DMS153 (cell line): ENCODE data around the gene SNF8.

Source experiments
- DNase-seq: peaks from one replicate; lab custom pipeline; 2025; lab: John Stamatoyannopoulos, UW

SNF8 gene

DNA sequence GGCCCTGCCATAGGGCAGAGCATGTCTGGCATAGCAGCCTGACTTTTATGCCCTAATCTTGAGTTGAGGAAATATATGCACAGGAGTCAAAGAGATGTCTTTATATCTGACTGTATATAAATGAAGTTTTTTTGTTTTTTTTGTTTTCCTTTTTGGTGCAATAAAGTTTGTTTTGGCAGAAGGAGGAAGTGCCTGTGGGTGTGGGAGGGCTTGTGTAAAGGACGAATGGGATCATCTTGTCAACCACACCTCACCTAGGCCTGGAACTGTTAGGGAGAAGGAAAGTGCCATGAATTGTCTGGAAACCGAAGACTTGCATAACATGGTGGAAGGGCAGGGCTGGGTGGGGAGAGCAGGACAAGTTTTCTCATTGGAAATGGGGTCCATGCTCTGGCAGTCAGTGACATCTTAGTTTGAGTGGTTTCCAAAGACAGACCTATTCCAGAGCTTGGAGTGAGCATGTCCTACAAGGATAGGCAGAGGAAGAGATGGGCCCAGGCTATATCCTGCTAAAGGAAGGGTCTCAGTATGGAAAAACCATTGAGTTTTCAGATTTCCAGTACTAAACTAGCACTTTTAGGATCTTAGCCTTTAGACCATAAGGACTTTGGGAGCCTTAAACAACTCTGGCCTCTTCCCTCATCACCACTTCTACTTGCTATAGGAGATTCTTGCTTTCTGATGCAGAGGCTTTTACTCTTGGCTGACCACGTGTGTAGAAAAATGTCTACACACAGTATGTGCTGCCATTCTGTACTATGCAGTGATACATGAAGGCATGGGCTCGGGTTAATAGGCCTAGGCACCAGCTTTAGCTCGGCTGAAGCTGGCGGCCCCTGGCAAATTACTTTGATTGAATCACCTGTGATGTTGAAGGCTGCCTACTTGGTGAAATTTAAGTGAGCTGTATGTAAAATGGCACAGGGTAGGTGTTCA, 15.5 kb downstream of the SNF8 start:
- DNase-seq, result no peak

DNA sequence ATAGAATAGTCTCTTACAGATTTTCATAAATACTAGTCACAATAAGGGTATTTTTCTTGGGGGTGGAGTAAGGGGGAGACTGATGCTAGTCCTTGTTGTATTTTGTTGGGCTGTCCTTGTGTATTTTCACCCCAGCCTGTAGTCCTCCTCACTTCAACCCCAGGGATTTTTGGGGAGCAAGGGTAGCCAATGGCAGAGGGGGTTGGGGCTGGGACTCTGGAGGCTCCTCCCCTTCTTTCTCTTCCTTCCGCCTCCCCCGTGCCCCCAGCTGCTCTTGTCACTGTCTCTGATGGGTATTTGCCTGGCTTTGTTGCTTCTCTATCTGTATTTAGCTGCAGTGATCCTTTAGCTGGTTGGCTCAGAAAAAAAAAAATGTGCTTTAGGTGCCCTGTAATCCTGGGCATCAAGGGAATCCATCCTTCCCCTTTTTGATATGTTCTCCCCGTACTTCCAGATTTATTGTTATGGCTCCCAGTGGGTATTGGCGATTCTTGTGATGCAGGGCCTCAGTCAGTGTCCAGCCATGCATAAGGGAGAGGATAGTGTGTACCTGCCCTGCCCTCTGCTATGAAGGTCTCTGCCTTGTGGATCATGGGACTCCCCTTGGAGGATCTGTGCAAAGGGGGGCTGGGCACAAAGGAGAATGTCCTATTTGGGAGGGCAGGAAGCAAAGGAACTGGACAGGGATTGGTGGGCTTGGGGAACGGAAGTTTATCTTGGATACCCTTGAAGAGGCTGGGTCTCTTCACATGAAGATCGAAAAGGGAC, 16.5 kb downstream of the SNF8 start:
- no peak for DNase-seq

DNA sequence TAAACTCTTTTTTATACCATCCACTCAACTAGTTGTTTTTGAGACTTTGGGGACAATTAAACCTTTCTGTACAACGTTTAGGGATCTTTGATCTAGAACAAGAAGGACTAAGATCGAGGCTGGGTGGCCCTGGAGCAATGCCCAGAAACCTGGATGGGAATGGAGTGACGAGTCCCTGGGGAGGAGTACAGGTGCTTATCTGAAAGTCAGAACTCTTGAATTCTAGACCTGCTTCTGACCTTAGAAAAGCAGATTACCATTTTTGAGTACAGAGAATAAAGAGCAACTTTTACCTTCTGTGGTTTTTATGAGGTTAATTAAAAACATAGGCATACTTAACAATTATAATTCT, 18.7 kb downstream of the SNF8 start:
- DNase-seq, result peak; percentile 1

DNA sequence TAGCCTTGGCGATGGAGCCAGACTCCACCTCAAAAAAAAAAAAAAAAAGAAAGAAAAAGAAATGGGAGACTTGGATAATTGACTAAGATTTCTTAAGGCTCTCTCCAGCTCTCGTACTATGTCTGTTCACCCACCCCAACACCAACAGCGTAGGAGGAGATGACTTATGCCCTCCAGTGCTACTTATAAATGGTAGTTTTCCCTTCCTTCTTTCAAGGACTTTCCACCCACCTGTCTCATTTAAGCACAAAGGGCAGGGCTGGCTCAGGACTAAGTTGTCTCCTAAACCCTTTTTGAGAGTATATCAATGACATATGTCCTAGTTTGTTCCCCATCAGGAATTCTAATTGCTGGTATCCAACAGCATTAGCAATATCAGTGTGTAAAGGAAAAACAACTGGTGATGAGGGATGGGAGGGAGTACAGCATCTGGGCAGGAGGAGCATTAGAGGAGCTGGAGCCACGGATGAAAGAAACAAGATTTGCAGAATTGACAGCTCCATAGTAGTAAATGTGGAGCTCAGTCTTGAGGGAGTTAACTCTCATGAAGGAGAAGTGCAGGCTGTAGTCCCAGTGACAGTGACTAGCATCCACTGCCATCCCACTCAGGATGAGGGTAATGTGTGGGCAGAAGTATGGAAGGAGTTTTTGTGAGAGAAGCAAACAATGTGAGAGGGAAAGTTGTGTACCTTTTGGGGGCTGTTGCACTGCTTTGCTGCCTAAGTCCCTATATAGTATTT, 19.2 kb downstream of the SNF8 start:
- no peak for DNase-seq

DNA sequence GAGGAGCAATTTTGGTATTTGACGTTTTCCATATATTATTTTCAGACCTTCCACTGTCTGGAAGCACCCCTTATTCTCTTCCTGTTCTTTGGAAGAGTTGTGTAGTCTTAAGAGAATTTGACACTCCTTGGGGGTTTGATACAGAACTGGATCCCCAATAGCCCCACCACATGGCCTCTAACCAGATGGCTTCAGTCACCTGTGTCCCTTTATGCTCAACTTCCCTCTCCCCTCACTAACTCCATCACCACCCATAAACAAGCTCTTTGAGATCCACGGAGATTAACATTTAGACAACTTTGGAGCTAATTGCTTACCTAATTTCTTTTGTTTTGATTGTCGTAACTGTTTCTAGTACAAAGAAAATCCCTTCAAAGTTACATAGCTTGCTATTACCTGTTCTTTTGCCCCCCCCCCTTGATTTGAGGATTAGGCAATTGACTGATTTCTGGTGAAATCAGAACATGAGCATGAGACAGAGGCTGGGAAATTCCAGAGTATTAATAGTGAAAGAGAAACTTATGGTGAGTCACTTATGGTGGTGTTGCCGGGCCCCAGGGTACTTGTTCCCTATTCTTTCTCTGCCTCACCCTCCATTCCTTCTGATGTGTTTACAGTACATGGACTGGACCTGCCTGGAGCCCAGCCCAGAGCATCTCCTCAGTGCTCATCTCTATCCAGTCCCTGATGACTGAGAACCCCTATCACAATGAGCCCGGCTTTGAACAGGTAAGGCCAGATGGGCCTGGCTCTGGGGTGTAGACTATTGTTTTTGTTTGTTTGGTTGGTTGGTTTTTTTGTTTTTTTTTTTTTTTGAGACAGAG, 29.0 kb downstream of the SNF8 start:
- DNase-seq, result no peak

DNA sequence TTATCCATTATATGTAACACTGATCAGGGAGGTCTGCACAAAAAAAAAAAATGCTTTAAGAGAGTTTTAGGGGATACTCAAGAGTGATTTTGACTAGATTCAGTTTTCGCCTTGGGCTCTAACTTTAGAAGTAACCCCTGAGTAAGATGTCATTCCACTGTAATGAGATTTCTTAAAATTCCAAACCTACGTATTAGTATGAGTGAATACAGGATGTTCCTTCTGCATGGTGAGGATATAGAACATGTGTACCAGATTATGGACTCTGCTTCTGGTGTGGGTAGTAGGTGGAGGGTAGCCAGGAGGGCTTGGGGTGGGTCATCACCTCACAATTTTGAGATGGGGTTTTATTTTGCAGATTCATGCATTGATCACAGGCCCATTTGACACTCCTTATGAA, 32.2 kb downstream of the SNF8 start:
- no peak for DNase-seq

DNA sequence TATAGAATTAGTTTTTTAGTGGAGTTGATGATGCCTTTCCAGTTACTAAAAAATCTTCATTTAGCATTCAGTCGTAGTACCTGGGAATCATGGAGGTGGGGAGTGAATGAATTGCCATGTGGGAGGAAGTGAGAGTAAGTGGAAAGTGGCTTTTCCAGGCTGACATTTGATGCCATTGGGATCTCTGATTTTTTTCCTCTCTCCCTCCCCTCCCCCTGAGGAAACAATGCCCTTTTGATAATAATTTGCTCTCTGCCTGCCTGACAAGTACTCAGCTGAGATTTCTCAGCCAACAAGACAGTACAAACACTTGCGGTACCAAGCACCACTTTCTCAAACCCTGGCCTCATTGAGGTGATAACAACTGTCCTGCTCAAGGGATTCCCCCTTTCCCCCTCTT, 34.3 kb downstream of the SNF8 start:
- DNase-seq, result no peak

DNA sequence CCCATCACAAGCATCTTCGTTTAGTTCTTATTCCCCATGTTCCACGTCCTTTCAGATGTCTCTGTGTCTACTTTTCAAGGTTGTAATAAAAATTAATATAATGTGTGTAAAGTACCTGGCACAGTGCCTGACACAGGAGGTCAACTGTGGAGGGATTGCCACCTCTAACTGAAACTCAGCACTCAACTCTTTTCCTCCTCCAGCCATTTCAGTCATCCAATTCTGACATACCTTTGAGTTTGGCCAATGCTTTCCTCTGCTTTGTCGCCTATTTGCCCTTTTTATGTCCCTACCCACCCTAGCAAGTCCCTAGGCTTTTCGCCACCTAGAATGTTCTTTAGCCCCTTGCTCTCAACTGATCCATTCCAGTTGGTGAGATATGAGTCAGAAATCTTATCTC, 34.9 kb downstream of the SNF8 start:
- no peak for DNase-seq

DNA sequence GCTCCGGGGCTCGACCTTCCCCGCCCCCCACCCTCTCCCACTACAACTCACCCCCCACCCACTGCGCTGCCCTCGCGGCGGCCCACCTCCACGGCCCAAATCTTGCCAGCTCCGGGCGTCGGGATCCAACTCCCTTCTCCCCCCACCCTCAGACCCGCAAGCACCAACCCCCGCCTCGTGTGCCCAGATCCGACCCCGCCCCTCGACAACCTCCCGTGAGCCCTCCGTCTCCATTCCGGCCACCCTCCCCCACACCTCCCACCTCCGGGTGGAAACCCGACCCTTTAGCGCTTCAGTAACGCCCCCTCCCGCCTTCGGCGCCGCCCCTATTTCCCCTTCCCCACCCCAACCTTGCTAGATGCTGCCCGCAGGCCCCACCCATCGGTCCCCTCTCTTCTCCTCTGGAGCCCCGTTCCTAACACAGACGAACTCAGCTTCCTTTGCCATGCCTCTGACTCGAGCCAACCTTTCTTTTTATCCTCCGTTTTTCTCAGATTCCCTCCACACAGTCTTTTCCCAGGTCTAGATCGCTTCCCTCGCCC, 35.7 kb downstream of the SNF8 start:
- peak; percentile 21 for DNase-seq

DNA sequence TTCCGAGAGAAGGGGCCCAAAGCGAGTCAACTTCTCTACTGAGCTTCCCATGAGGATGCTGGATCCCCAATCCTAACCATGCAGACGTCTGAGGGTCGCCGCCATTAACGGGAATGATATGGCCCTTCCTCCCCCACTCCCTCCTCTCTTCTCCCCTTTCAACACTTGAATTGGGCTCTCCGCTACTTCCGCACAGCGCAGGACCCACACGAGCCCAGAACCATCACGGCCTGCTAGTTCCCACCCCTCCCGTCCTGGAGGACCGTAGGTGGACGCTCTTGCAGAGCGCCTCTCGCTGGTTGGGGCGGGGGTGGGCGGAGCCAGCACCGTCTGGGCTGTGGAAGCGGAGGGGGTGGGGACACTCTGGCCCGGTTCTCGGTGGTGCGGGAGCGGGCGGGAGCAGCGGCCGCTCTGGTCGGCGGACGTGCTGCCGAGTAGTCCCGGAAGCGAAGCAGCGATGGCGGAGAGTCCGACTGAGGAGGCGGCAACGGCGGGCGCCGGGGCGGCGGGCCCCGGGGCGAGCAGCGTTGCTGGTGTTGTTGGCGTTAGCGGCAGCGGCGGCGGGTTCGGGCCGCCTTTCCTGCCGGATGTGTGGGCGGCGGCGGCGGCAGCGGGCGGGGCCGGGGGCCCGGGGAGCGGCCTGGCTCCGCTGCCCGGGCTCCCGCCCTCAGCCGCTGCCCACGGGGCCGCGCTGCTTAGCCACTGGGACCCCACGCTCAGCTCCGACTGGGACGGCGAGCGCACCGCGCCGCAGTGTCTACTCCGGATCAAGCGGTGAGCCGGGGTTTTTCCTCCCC, 36.4 kb downstream of the SNF8 start, which contains the start of gene UBE2Z:
UBE2Z (plus strand) TSS at position 361 of the 797 bp plus-strand sequence; CDS start at position 458, 97 bp downstream.
- peak; percentile 92 for DNase-seq

DNA sequence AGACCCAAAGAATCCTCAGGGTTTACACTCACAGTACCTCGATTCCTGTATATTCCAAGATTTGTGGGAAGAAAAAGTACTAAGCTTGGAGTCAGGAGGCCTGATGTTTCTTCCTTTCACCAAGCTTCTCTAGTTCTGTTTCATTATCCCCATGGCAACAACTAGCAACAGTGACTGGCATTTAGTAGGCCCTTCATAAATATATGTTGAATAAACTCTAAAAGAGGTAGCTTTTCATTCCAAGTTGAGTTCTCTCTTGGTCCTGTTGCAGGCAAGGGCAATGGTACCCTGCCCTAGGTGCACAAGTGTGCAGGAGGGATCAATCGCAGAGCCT, 37.0 kb downstream of the SNF8 start:
- DNase-seq, result no peak

DNA sequence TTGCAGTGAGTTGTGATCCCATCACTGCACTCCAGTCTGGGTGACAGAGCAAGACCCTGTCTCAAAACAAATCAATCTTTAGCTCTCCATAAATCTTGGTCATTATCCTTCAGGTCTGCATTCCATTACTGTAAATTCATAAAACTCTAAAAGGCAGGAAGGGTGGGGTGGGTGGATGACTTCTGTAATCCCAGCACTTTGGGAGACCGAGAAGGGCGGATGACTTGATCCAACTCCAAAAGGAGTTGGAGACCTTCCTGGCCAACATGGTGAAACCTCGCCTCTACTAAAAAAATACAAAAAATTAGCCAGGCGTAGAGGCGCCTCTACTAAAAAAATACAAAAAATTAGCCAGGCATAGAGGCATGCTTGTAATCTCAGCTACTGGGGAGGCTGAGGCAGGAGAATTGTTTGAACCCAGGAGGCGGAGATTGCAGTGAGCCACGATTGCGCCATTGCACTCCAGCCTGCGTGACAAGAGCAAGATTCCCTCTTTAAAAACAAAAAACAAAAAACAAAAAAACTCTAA, 38.6 kb downstream of the SNF8 start:
- DNase-seq, result no peak

DNA sequence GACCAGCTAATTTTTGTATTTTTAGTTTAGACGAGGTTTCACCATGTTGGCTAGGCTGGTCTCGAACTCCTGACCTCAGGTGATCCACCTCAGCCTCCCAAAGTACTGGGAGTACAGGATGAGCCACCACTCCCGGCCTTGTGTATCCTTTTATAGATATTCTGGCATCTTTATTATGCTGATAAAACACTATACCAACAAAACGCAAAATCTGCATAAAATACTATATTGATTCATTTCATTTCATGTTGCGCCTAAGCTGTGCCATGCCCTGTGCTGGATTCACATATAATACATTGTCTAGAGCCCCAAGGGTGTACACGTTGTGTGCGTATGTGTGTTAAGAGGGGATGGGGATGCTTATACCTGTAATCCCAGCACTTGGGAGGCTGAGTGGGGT, 40.2 kb downstream of the SNF8 start:
- DNase-seq, result no peak

DNA sequence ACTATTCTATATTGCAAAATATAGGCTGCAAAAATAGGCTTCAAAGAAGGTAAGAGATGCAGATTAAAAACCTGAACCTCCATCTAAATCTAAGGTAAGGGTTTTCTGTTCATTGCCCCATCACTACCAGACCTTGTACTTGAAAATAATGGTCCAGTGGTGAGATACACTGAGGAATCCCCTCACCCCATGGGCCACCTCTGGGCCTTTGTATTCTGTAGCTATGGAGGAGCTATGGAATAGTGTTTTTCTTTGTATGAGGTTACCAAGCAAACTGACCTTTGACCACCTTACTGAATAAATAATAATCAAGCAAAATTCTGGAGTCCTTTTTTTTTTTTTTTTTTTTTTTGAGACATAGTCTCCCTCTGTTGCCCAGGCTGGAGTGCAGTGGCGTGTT, 41.2 kb downstream of the SNF8 start:
- DNase-seq, result no peak

DNA sequence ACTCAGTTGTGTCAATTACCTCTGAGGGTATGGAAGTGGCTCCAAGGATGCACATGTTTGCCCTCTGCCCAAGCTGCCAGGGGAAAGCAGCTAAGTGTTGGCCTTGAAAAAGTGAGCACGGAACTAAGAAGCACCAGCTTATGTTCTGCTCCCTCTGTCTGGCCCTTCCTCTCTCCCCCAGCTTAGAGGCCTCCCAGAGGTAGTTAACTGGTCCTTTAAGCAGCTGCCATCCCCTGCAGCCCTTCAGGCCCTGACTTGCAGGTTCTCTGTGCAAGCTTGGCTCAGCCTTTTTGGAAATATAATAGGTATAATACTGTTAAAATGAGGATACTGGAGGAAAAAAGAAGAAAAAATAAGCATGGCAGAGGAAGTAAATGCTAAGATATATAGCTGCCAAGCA, 43.4 kb downstream of the SNF8 start:
- DNase-seq, result no peak

DNA sequence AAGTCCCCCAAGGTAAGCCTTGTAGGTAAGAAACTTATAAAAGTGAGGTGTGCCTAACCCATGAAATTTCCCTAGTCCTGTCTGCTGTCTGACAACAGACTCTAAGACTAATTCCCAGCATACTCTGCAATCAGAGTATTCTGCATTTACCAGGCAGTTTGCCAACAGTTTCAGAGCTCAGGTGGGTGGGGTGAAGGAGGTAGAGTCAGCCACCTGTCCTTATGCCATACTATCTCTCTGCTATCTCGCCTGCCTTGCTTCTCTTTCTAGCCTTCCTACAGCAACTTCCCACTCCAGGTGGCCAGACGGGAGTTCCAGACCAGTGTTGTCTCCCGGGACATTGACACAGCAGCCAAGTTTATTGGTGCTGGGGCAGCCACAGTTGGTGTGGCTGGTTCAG, 49.8 kb downstream of the SNF8 start:
- DNase-seq, result no peak

DNA sequence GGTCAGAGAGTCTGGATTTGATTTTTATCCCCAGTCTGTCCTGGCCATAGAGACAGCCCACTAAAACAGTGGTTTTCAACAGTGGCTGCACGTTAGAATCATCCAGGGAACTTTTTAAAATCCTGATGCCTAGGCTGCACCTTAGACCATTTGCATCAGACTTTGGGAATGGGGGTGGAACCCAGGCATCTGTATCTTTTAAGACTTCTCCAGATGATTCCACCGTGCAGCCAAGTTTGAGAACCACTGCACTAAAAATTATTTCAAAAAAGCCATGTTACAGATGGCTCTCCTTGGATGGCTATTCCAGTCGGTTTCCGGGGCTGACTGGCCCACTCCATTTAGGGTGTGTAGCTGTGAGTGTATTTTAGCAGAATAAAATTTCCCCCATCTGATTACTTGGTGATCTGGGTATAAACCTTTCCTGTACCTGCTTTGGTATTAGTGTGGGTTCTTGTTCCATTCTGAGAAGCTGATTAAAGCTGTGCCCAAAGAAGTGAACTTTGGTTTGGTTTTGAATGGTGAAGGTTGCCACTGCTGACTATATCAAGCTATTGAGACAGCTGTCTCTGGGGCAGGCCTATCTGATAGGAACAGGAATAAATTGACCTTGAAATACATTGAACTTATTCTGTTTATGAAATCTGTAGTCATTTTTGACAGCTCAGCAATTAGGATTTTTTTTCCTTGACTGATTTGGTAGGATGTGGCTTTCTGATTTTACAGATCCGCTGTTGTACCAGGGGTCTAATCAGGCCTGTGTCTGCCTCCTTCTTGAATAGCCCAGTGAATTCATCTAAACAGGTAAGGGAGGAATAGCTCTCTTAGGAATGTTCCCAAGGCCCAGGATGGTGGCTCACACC, 50.8 kb downstream of the SNF8 start:
- no peak for DNase-seq

DNA sequence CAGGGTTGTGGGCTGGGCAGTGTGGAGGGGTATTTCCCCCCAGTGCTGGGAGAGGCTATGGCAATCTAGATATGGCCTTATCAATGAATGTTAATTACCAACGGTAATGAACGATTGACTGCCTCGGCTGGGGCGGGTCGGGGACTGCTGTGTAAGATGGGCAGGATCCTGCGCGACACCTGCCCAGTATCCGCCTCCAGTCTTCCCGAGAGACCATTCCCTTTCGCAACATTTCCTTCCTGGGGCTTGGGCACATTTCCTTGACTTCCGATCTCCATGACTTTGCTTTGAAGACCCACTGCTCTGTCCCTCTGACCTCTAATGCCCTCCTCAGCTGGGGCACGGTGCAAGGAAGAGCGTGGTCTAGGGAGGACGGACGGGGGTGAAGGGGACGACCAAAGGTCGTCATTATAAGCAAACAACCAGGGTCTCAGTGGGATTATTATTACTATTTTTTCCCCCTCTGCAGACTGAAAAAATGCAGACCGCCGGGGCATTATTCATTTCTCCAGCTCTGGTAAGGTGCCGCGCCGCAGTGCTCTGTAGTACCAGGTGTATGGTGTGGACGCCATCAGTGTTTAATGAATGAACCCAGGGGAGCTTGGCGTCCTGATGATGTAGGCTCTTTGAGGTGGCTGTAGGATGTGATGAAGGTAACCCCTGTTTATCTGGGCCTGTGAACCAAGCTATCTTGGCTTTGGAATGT, 51.5 kb downstream of the SNF8 start:
- DNase-seq, result no peak

DNA sequence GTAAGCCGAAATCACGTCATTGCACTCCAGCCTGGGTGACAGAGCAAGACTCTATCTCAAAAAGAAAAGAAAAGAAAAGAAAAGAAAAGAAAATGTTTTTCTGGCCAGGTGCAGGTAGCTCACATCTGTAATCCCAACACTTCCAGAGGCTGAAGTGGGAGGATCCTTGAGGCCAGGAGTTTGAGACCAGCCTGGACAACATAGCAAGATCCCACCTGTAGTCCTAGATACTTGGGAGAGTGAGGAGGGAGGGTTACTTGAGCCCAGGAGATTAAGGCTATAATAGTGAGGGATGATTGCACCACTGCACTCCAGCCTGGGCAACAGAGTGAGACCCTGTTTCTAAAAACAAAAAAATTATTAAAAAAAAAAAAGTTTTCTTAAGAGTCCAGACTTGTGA, 54.6 kb downstream of the SNF8 start:
- DNase-seq, result no peak
